ENCODE measurements around the gene ITGB1. TPM values are rescaled to one million over a fixed set of nuclear protein-coding genes. Genes with fewer than 3 reads are reported as not detected.
A peak's percentile ranks its signal among the peaks of the same experiment; 100 is the strongest.
"Not testable (repeated sequence)": the region's sequence is repeated elsewhere in the genome, so short reads cannot be mapped to it uniquely, and the experiment has no call there.

Gene ITGB1
- total and polyA plus RNA-seq, 2 donors from 2014 or later: 156 to 410 TPM

DNA sequence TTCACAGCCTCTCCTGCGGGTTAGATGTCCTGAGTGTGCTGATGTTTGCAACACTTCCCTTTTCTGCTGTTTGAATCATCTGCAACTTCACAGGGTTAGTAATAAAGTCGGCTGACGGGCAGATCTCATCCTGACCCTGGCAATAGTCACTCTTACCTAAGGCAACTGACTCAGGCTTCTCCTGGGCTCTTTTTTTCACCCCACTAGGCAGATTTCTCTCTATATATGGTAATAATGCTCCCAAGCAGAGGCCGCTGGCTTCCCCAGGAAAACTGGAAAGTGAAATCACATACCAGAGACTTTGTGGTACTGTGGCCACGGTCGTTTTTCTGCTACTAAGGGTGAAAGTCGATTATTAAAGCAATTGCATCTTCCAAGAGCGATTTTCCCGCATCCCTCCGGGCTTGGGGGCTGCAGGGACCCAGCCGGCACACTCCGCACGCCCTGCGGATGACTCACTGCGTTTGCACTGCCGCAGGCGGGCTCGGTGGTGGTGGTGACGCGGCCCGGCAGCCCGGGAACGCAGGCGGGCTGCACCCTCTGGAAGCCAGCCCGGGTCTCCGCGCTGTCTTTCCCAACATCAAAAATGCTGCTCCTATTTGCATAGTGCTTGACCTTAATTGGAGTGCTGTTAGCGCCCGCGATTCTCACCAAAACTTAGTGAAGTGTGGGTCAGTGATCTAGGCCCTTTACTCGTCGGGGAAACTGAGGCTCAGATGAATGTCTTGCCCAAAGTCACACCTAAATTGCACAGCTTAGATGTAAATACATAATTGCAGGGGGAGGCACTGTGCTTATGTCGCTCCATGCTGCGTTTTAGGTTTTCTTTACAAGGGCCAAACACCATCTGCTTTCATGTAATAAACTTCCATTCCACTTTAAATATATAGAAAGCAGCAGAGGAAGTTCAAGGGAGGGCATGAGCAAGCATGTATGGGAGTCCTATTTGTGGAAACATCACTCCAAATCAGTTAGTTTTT lies 47.6 kb upstream of the ITGB1 start:
- peak overlapping the region; percentile 61 to 68 (median 65) for H3K4me3 ChIP-seq (ENCODE audit: low read length in 3 of 3)
- peak overlapping the region; percentile 8 to 63 (median 36) for H3K9ac ChIP-seq (ENCODE audit: low read length in 3 of 3)
- no peaks in the 10 kb centered on the region for H3K9me3 ChIP-seq (ENCODE audit: control insufficient read depth in 2 of 3, insufficient read depth in 1 of 3, low read length in 3 of 3)
- FAIRE-seq (no peak), DNase-seq (peak in 4 of 5 donors; percentile 55 to 92 (median 65))
- H3K4me1 ChIP-seq (ENCODE audit: control insufficient read depth in 2 of 3, insufficient read depth in 2 of 3, low read depth in 1 of 3, low read length in 3 of 3): peaks cover 0 to 3% (median 0%) of the 10 kb centered on the region in 3 donors
- no peaks in the 10 kb centered on the region for H3K36me3 ChIP-seq (ENCODE audit: control insufficient read depth in 2 of 3, insufficient read depth in 3 of 3, low read length in 3 of 3)
- H3K27me3 ChIP-seq (ENCODE audit: control insufficient read depth, insufficient read depth, low read length): no peaks in the 10 kb centered on the region
- peak overlapping the region; percentile 20 to 72 for H3K27ac ChIP-seq (ENCODE audit: low read depth in 2 of 2, low read length in 2 of 2)
- TF ChIP-seq CTCF (IDR thresholded peaks at IDR 0.05; ENCODE audit: borderline replicate concordance, extremely low read depth, insufficient read depth): no peak
- intact Hi-C loops (cut with DNase I): loop anchor here (5.0 kb wide), 1 partner anchor 208 kb away; no protein-coding TSS in a partner anchor

DNA sequence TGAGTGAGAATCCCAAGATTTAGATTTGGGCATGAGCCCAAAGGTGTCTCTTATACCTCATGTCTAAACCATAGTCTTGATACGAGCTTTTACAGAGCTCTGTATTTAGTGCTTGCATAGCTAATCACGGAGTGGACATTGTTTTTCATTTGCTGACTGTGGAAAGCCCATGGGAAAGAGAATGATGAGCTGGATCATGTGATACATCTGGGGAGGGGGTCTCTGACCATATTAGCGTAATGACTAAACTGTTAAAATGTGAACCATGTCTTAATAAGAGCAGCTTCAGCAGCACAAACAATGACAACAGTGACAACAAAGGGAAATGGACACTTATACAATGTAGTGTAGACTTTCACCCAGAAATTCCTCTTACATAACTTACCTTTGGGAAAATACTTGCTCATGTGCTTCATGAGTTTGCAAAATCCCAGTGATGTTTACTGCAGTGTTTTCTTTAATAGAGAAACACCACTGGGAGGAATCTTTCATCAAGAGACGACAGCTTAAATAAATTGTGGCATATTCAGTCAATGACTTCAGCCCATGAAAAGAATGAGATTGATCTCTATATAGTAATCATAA lies 44.0 kb upstream of the ITGB1 start:
- Histone ChIP-seq H3K27me3 (ENCODE audit: control insufficient read depth, insufficient read depth, low read length) (no peaks in the 10 kb centered on the region), H3K4me3 (ENCODE audit: low read length in 3 of 3) (no peak overlapping the region), H3K9me3 (ENCODE audit: control insufficient read depth in 2 of 3, insufficient read depth in 1 of 3, low read length in 3 of 3) (no peaks in the 10 kb centered on the region), H3K4me1 (ENCODE audit: control insufficient read depth in 2 of 3, insufficient read depth in 2 of 3, low read depth in 1 of 3, low read length in 3 of 3) (peaks cover 0 to 3% (median 0%) of the 10 kb centered on the region in 3 donors), H3K36me3 (ENCODE audit: control insufficient read depth in 2 of 3, insufficient read depth in 3 of 3, low read length in 3 of 3) (no peaks in the 10 kb centered on the region), H3K9ac (ENCODE audit: low read length in 3 of 3) (no peak overlapping the region), H3K27ac (ENCODE audit: low read depth in 2 of 2, low read length in 2 of 2) (no peak overlapping the region)
- FAIRE-seq (no peak), DNase-seq (no peak)
- TF ChIP-seq CTCF (IDR thresholded peaks at IDR 0.05; ENCODE audit: borderline replicate concordance, extremely low read depth, insufficient read depth): no peak
- intact Hi-C loops (cut with DNase I): no loop called here

DNA sequence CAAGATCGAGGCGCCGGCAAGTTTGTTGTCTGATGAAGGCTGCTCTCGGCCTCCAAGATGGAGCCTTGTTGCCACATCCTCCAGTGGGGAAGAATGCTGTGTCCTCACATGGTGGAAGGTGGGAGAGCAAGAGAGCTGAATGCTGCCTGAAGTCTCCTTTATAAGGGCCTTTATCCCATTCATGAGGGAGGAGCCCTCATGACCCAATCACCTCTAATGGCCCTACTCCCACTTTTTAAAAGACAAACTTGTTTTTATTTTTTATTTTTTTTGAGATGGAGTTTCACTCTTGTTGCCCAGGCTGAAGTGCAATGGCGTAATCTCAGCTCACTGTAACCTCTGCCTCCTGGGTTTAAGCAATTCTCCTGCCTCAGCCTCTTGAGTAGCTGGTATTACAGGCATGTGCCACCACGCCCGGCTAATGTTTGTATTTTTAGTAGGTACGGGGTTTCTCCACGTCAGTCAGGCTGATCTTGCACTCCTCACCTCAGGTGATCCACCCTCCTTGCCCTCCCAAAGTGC lies 40.1 kb upstream of the ITGB1 start:
- not testable (repeated sequence) for H3K4me3 ChIP-seq (ENCODE audit: low read length in 3 of 3); H3K4me1 ChIP-seq (ENCODE audit: control insufficient read depth in 2 of 3, insufficient read depth in 2 of 3, low read depth in 1 of 3, low read length in 3 of 3); H3K9ac ChIP-seq (ENCODE audit: low read length in 3 of 3); FAIRE-seq; H3K27me3 ChIP-seq (ENCODE audit: control insufficient read depth, insufficient read depth, low read length); DNase-seq; H3K9me3 ChIP-seq (ENCODE audit: control insufficient read depth in 2 of 3, insufficient read depth in 1 of 3, low read length in 3 of 3); H3K27ac ChIP-seq (ENCODE audit: low read depth in 2 of 2, low read length in 2 of 2); H3K36me3 ChIP-seq (ENCODE audit: control insufficient read depth in 2 of 3, insufficient read depth in 3 of 3, low read length in 3 of 3)
- intact Hi-C loops (cut with DNase I): loop anchor here (10.0 kb wide), 1 partner anchor 53 kb away; no protein-coding TSS in a partner anchor

- Histone ChIP-seq H3K36me3 (ENCODE audit: control insufficient read depth in 2 of 3, insufficient read depth in 3 of 3, low read length in 3 of 3) (no peaks in the 10 kb centered on the region), H3K27ac (ENCODE audit: low read depth in 2 of 2, low read length in 2 of 2) (no peak overlapping the region), H3K4me3 (ENCODE audit: low read length in 3 of 3) (no peak overlapping the region), H3K9ac (ENCODE audit: low read length in 3 of 3) (no peak overlapping the region), H3K4me1 (ENCODE audit: control insufficient read depth in 2 of 3, insufficient read depth in 2 of 3, low read depth in 1 of 3, low read length in 3 of 3) (no peaks in the 10 kb centered on the region), H3K27me3 (ENCODE audit: control insufficient read depth, insufficient read depth, low read length) (no peaks in the 10 kb centered on the region), H3K9me3 (ENCODE audit: control insufficient read depth in 2 of 3, insufficient read depth in 1 of 3, low read length in 3 of 3) (no peaks in the 10 kb centered on the region)
- FAIRE-seq (no peak), DNase-seq (no peak)
- intact Hi-C loops (cut with DNase I): loop anchor here (10.0 kb wide), 1 partner anchor 51 kb away; no protein-coding TSS in a partner anchor
- TF ChIP-seq CTCF (IDR thresholded peaks at IDR 0.05; ENCODE audit: borderline replicate concordance, extremely low read depth, insufficient read depth): no peak
Observed at GRCh38 chr10:32995751-32996150, 37.7 kb upstream of the ITGB1 start.
